Body of pancreas (tissue), 4 donors: ENCODE measurements around the gene EXOSC2.

Experiments used
- POLR2A ChIP-seq, 3 donors: fragments of 450-650 bp; IDR thresholded peaks; one replicate each; pipeline ENCODE4 v1.6.1; 2016; ENCODE audit warnings: antibody characterized with exemption in 3 of 3, mild to moderate bottlenecking in 2 of 3
- TF ChIP-seq, protein P1 (sequence below), 7 experiments: fragments of 450-650 bp in 4 of 7; fragments of 200-600 bp in 3 of 7; sonication (generic) in 3 of 7; IDR thresholded peaks; one replicate each; pipeline ENCODE4 v1.5.1; 2016 to 2019; ENCODE audit warnings: antibody characterized with exemption in 7 of 7

DNA sequence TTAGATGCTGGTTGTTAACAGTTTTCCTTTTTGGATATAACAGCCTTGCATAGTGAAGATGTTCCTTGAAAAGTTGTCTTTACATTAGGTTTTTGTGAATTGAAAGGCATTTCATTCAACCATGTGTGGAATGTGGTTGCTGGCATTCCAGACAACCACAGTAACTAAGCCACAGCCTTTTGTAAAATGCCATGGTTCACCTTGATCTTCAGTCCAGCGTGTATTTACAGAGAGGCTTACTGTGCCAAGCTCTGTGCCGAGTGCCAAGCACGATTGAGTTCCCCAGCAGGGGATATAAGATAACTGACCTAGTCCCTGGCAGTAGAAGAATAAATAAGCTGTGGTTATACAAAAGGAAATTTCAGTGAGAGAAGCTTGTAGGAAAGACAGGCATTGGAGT is 4.9 kb downstream of the EXOSC2 start:
- TF ChIP-seq, protein P1, sequence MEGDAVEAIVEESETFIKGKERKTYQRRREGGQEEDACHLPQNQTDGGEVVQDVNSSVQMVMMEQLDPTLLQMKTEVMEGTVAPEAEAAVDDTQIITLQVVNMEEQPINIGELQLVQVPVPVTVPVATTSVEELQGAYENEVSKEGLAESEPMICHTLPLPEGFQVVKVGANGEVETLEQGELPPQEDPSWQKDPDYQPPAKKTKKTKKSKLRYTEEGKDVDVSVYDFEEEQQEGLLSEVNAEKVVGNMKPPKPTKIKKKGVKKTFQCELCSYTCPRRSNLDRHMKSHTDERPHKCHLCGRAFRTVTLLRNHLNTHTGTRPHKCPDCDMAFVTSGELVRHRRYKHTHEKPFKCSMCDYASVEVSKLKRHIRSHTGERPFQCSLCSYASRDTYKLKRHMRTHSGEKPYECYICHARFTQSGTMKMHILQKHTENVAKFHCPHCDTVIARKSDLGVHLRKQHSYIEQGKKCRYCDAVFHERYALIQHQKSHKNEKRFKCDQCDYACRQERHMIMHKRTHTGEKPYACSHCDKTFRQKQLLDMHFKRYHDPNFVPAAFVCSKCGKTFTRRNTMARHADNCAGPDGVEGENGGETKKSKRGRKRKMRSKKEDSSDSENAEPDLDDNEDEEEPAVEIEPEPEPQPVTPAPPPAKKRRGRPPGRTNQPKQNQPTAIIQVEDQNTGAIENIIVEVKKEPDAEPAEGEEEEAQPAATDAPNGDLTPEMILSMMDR (IDR thresholded peaks at IDR 0.05), result no peak
- no peak for TF ChIP-seq POLR2A (IDR thresholded peaks at IDR 0.05)
